WTC11 (cell line): ENCODE data around the gene PVALEF. TPM values are rescaled to one million over a fixed set of nuclear protein-coding genes. Genes with fewer than 3 reads are reported as not detected.

ENCODE experiments used
- ATAC-seq: fragments of 200-7000 bp; cut with Tn5 transposase; 2 replicates; pipeline ENCODE4 v1.10.0; 2021; ENCODE audit warnings: mild to moderate bottlenecking, moderate library complexity
- CTCF ChIA-PET: fragments of 300-600 bp; sonication (Branson Sonifier 250); formaldehyde crosslinking; loops from one replicate; lab custom pipeline; 2021; ENCODE audit warnings: antibody characterized with exemption; lab: Charles Lee
- POLR2A ChIA-PET: fragments of 350-600 bp; sonication (Branson Sonifier 250); formaldehyde crosslinking; loops from one replicate; lab custom pipeline; 2021; ENCODE audit warnings: antibody characterized with exemption; lab: Charles Lee
- DNase-seq: peaks from one replicate; pipeline ENCODE4 v3.0.0; 2021; ENCODE audit warnings: low spot score
- H3K27ac Mint-ChIP-seq: 2 replicates; pipeline ENCODE4 v1.8.0; 2021; ENCODE audit warnings: mixed read lengths
- H3K27me3 Mint-ChIP-seq: 2 replicates; pipeline ENCODE4 v1.8.0; 2021; ENCODE audit warnings: low read depth, mild to moderate bottlenecking, moderate library complexity, mixed read lengths
- H3K36me3 Mint-ChIP-seq: 2 replicates; pipeline ENCODE4 v1.8.0; 2021; ENCODE audit warnings: mixed read lengths
- H3K4me1 Mint-ChIP-seq: 2 replicates; pipeline ENCODE4 v1.8.0; 2022; ENCODE audit warnings: mixed read lengths
- H3K4me3 Mint-ChIP-seq: 2 replicates; pipeline ENCODE4 v1.8.0; 2021; ENCODE audit warnings: mild to moderate bottlenecking, moderate library complexity, mixed read lengths
- H3K9me3 Mint-ChIP-seq: 2 replicates; pipeline ENCODE4 v1.8.0; 2021; ENCODE audit warnings: mixed read lengths
- ARID4B ChIP-seq: sonication (generic); formaldehyde crosslinking; IDR thresholded peaks from 2 replicates; pipeline ENCODE4 v1.8.0; 2023; ENCODE audit warnings: missing genetic modification reagents, mild to moderate bottlenecking, borderline replicate concordance
- ATF1 ChIP-seq: sonication (generic); formaldehyde crosslinking; IDR thresholded peaks from 2 replicates; pipeline ENCODE4 v1.8.1; 2023; ENCODE audit warnings: mild to moderate bottlenecking, moderate library complexity, missing genetic modification reagents
- EMX1 ChIP-seq: fragments of 250-450 bp; sonication (Bioruptor Pico); IDR thresholded peaks from 2 replicates; pipeline ENCODE4 v1.8.0; 2021; ENCODE audit warnings: mild to moderate bottlenecking
- ESRRA ChIP-seq: sonication (generic); formaldehyde crosslinking; IDR thresholded peaks from 2 replicates; pipeline ENCODE4 v1.8.1; 2022; ENCODE audit warnings: mild to moderate bottlenecking, missing genetic modification reagents, borderline replicate concordance
- FOXP1 ChIP-seq: sonication (generic); formaldehyde crosslinking; IDR thresholded peaks from 2 replicates; pipeline ENCODE4 v1.8.0; 2022; ENCODE audit warnings: missing genetic modification reagents, mild to moderate bottlenecking, moderate library complexity, borderline replicate concordance
- GABPB1 ChIP-seq: sonication (generic); formaldehyde crosslinking; IDR thresholded peaks from 2 replicates; pipeline ENCODE4 v1.8.1; 2023; ENCODE audit warnings: mild to moderate bottlenecking, missing genetic modification reagents
- GTF2I ChIP-seq: fragments of 250-450 bp; sonication (Bioruptor Pico); conservative IDR thresholded peaks from 2 replicates; pipeline ENCODE4 v1.4.0; 2021; ENCODE audit warnings: mild to moderate bottlenecking
- HMGXB4 ChIP-seq: sonication (generic); formaldehyde crosslinking; IDR thresholded peaks from 2 replicates; pipeline ENCODE4 v1.8.1; 2023; ENCODE audit warnings: mild to moderate bottlenecking, moderate library complexity, missing genetic modification reagents
- MYBL2 ChIP-seq: sonication (generic); formaldehyde crosslinking; IDR thresholded peaks from 2 replicates; pipeline ENCODE4 v1.8.1; 2023; ENCODE audit warnings: mild to moderate bottlenecking, moderate library complexity, missing genetic modification reagents
- NFATC4 ChIP-seq: fragments of 250-450 bp; sonication (Bioruptor Pico); IDR thresholded peaks from 2 replicates; pipeline ENCODE4 v1.9.0; 2021; ENCODE audit warnings: mild to moderate bottlenecking
- NR2C2 ChIP-seq: sonication (generic); formaldehyde crosslinking; IDR thresholded peaks from 2 replicates; pipeline ENCODE4 v1.8.0; 2022; ENCODE audit warnings: mild to moderate bottlenecking, missing genetic modification reagents
- PREB ChIP-seq: sonication (generic); formaldehyde crosslinking; IDR thresholded peaks from 2 replicates; pipeline ENCODE4 v1.8.1; 2022; ENCODE audit warnings: mild to moderate bottlenecking, missing genetic modification reagents, moderate library complexity, borderline replicate concordance
- RELA ChIP-seq: sonication (generic); formaldehyde crosslinking; IDR thresholded peaks from 2 replicates; pipeline ENCODE4 v1.8.1; 2022; ENCODE audit warnings: missing genetic modification reagents, mild to moderate bottlenecking, borderline replicate concordance
- RORB ChIP-seq: fragments of 250-450 bp; sonication (Bioruptor Pico); IDR thresholded peaks from 2 replicates; pipeline ENCODE4 v1.9.0; 2021; ENCODE audit warnings: mild to moderate bottlenecking
- SMAD3 ChIP-seq: sonication (generic); formaldehyde crosslinking; IDR thresholded peaks from 2 replicates; pipeline ENCODE4 v1.8.0; 2022; ENCODE audit warnings: missing genetic modification reagents, mild to moderate bottlenecking, borderline replicate concordance
- TEAD1 ChIP-seq: sonication (generic); formaldehyde crosslinking; IDR thresholded peaks from 2 replicates; pipeline ENCODE4 v1.8.0; 2022; ENCODE audit warnings: mild to moderate bottlenecking, missing genetic modification reagents
- TP53 ChIP-seq: sonication (generic); formaldehyde crosslinking; IDR thresholded peaks from 2 replicates; pipeline ENCODE4 v1.8.1; 2023; ENCODE audit warnings: mild to moderate bottlenecking, missing genetic modification reagents
- ZNF121 ChIP-seq: sonication (generic); formaldehyde crosslinking; IDR thresholded peaks from 2 replicates; pipeline ENCODE4 v1.8.0; 2023; ENCODE audit warnings: missing genetic modification reagents
- ZNF138 ChIP-seq: sonication (generic); formaldehyde crosslinking; conservative IDR thresholded peaks from 2 replicates; pipeline ENCODE4 v1.8.1; 2022; ENCODE audit warnings: mild to moderate bottlenecking, moderate library complexity, missing genetic modification reagents
- ZNF416 ChIP-seq: fragments of 250-450 bp; sonication (Bioruptor Pico); IDR thresholded peaks from 2 replicates; pipeline ENCODE4 v1.9.0; 2021; ENCODE audit warnings: mild to moderate bottlenecking, inconsistent platforms
- ZNF423 ChIP-seq: fragments of 250-450 bp; sonication (Bioruptor Pico); IDR thresholded peaks from 2 replicates; pipeline ENCODE4 v2.1.2; 2022; ENCODE audit warnings: mild to moderate bottlenecking, moderate library complexity
- total RNA-seq: library from RNA; stranded (reverse); gene quantifications from 3 replicates; pipeline ENCODE4 v1.2.3, GENCODE V29; 2021

Gene PVALEF
- total RNA-seq, 1 experiment from 2014 or later: not detected

- no peak overlapping the region for H3K4me3 Mint-ChIP-seq
- CTCF ChIA-PET: interaction anchor here (1.5 to 1.7 kb wide), 2 partner anchors 56 to 175 kb away, joined by 3 to 4 read pairs; no protein-coding TSS in a partner anchor
- no peaks in the 10 kb centered on the region for H3K9me3 Mint-ChIP-seq
- DNase-seq (no peak), ATAC-seq (no peak)
- peaks cover 2% of the 10 kb centered on the region; the same call in 1 of the 2 replicates for H3K36me3 Mint-ChIP-seq
- H3K27me3 Mint-ChIP-seq: no peaks in the 10 kb centered on the region
- H3K27ac Mint-ChIP-seq: no peak overlapping the region
- POLR2A ChIA-PET: no interaction called here
- TF ChIP-seq PREB (no peak), FOXP1 (CRISPR knock-in tag) (no peak), GABPB1 (CRISPR knock-in tag) (no peak), EMX1 (CRISPR knock-in tag) (no peak), ZNF121 (CRISPR knock-in tag) (no peak), ATF1 (CRISPR knock-in tag) (no peak), NFATC4 (CRISPR knock-in tag) (no peak), GTF2I (CRISPR knock-in tag) (no peak), TEAD1 (CRISPR knock-in tag) (no peak), ZNF423 (CRISPR knock-in tag) (no peak), HMGXB4 (CRISPR knock-in tag) (no peak)
- no peaks in the 10 kb centered on the region for H3K4me1 Mint-ChIP-seq
Observed at GRCh38 chr17:81198826-81199481, 33.6 kb downstream of the PVALEF start.

GRCh38 chr17:81199482-81199830 is 34.1 kb downstream of the PVALEF start:
- no peak overlapping the region for H3K27ac Mint-ChIP-seq
- no peak for TF ChIP-seq ESRRA (CRISPR knock-in tag)
- no peak for TF ChIP-seq ZNF138 (CRISPR knock-in tag)
- TF ChIP-seq ARID4B (CRISPR knock-in tag): no peak
- no peak for TF ChIP-seq SMAD3
- TF ChIP-seq ZNF416: no peak
- no peak for TF ChIP-seq TP53 (CRISPR knock-in tag)
- TF ChIP-seq RELA (CRISPR knock-in tag): no peak
- TF ChIP-seq MYBL2 (CRISPR knock-in tag): no peak
- no peak for TF ChIP-seq NFATC4 (CRISPR knock-in tag)
- TF ChIP-seq RORB (CRISPR knock-in tag): no peak
- TF ChIP-seq NR2C2 (CRISPR knock-in tag): no peak
- ChIA-PET POLR2A (no interaction called here), CTCF (interaction anchor here (1.5 to 1.7 kb wide), 2 partner anchors 57 to 176 kb away, joined by 3 to 4 read pairs; no protein-coding TSS in a partner anchor)
- DNase-seq (no peak), ATAC-seq (no peak)
- no peaks in the 10 kb centered on the region for H3K4me1 Mint-ChIP-seq
- H3K36me3 Mint-ChIP-seq: peaks cover 2% of the 10 kb centered on the region; the same call in 1 of the 2 replicates
- H3K27me3 Mint-ChIP-seq: no peaks in the 10 kb centered on the region
- no peaks in the 10 kb centered on the region for H3K9me3 Mint-ChIP-seq
- no peak overlapping the region for H3K4me3 Mint-ChIP-seq
